AML-193 (cell line): ENCODE measurements around the gene B4GALT5.
"Not testable (repeated sequence)": the region's sequence is repeated elsewhere in the genome, so short reads cannot be mapped to it uniquely, and the experiment has no call there.

Experiments
- DNase-seq, 2 experiments: peaks; one replicate each; lab custom pipeline; 2025; lab: John Stamatoyannopoulos, UW

B4GALT5 gene

DNA sequence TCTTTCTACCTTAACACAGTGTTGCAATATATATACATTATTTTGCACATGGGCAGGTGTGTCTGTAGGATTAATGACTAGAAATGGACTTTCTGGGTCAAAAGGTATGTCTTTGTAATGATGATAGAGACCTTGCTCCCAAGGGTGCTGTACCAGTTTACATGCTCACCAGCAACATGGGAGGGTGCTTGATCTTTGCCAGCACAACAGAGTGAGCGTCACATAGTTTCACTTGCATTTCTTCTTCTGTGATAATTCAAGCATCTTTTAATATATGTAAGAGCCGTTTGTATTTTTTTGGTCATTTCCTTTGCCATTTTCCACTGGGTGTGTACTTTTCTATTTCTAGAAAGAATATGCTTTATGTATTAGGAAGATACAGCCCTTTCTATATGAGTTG lies 23.6 kb upstream of the B4GALT5 start:
- DNase-seq: no peak

DNA sequence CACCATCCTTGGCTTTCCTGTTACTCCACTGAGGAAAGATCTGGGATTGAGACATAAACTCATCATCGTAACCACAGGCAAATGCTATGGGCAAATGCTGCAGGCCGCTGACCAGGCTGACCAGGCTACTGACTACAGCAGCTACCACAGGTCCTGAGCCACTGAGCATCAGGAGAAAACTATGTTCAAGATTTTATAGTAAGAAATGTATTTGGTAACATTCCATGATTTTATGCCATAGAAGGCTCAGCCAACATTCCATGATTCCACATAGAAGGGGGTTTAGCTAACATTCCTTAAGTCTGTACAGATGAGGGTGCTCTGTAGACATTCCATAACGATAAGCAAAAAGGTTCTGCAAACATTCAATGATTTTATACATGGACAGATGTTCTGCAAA lies 16.1 kb upstream of the B4GALT5 start:
- DNase-seq: no peak

DNA sequence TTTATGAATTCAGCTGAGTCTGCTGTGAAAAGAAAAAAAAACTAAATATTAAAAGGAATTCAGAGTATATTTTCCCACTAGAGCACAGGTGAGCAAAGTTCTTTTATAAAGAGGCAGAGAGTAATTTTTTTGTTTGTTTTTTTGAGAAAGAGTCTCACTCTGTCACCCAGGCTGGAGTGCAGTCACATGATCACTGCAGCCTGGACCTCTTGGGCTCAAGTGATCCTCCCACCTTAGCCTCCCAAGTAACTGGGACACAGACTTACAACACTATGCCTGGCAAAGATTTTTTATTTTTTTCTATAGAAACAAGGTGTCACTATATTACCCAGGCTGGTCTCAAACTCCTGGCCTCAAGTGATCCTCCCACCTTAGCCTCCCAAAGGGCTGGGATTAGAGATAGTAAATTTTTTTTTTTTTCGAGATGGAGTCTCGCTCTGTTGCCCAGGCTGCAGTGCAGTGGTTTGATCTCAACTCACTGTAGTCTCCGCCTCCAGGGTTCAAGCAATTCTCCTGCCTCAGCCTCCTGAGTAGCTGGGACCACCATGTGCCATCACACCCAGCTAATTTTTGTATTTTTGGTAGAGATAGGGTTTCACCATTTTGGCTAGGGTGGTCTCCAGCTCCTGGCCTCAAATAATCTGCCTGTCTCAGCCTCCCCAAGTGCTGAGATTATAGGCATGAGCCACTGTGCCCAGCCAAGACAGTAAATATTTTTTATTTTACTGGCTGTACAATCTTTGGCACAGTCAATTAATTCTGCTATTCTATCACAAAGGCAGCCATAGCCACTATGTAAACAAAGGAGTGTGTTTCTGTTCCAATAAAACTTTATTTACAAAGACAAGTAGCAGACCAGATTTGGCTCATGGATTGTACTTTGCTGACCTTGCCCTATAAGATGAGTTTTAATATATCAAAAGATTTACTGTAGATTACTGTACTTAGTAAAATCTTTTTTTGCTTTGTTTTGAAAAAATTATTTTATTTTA lies 14.5 kb upstream of the B4GALT5 start:
- DNase-seq: no peak

DNA sequence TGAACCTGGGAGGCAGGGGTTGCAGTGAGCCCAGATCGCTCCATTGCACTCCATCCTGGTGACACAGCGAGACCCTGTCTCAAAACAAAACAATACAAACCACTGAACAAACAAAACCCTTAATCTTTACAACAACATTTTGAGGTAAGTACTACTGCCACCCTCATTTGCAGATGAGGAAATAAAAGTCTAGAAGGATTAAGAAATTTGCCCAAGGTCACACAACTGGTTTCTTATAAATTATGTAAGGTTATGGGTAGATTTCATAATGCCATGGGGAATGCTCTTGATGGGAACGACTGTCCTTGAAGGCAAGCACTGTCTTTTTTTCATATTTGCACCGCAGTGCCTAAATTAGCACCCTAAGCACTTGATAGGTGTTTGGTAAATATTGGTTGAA lies 13.8 kb upstream of the B4GALT5 start:
- DNase-seq: peak; percentile 90 to 92

DNA sequence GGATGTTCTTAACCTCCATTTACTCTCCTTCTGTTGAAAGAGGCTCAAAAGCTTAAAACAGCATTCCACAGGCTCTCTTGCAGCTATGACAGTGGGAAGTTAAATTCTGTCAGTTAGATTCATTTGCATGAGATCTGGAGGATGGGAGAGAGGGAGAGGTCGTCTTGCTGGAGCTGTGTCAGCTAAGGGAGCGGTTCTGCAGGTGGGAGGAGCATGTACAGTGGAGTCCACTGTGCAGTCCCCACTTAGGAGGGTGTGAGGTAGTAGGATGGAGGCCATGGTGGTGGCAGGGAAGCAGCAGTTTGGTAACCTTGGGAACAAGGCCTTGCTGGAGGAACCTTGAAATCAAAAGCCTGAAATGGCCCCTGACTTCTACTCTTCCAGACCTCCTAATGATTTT lies 12.0 kb upstream of the B4GALT5 start:
- no peak for DNase-seq

DNA sequence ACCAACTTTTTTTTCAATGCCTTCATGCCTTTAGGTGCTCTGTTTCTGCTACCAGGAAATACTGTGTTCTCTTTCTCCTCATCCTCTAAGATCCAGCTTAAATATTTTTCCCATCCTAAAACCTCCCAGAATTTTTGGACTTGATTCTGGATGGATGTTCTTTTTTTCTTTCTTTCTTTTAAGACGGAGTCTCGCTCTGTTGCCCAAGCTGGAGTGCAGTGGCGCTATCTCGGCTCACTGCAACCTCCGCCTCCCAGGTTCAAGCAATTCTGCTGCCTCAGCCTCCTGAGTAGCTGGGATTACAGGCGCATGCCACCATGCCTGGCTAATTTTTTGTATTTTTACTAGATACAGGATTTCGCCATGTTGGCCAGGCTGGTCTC lies 11.5 kb upstream of the B4GALT5 start:
- DNase-seq: not testable (repeated sequence)

DNA sequence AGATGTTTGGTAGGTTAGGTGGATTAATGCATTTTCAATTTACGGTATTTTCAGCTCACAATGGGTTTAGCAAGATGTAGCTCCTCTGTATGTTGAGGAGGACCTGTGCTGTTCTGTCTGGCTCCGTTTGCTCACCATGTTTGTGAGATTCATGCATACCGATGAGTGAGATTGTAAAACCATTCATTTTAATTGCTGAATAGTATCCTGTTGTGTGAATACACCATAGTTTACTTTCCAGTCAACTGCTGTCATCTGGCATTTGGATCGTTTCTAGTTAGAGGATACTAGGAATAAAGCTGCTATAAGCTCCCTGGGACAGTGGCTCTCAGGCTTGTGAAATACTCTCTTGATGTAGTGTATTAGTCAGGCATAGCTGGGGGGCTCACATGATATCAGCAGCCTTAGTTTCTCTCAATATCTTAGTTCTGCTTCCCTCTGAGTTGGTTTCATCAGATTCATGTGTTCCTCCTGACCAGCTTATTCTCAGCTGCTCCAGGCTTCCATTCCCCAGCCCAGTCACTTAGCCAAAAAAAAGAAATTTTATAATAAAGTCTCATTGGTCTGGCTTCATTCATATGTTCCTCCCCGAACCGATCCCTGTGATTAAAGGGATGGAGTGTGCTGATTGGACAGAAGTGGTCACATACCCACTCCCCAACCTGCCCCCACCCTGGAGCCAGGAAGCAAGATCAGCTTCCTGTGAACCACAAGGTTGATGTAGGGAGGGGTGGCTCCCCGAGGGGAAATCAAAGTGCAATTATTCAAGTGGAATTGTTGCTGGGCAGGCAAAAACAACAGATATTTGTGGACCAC lies 10.9 kb upstream of the B4GALT5 start:
- DNase-seq: peak; percentile 54 to 67

DNA sequence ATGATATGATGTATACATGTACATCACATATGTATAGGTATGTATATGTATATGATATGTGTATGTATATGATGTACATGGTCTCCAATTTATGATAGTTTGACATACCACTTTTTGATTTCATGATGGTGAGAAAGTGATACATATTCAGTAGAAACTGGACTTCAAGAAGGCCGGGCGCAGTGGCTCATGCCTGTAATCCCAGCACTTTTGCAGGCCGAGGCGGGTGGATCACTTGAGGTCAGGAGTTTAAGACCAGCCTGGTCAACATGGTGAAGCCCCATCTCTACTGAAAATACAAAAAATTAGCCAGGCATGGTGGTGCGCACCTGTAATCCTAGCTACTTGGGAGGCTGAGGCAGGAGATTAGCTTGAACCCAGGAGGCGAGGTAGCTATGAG lies 10.1 kb upstream of the B4GALT5 start:
- not testable (repeated sequence) for DNase-seq

DNA sequence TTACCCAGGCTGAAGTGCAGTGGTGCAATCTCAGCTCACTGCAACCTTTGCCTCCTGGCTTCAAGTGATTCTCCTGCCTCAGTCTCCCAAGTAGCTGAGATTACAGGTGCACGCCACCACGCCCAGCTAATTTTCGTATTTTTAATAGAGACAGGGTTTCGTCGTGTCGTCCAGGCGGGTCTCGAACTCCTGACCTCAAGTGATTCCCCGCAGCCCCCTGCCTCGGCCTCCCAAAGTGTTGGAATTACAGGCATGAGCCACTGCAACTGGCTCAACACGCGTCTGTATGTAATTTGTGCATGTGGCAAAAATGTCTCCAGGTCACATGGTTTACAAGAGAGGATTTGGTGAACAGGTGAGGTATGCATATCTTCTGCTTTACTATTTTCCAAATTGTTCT lies 7.6 kb upstream of the B4GALT5 start:
- DNase-seq: not testable (repeated sequence)

DNA sequence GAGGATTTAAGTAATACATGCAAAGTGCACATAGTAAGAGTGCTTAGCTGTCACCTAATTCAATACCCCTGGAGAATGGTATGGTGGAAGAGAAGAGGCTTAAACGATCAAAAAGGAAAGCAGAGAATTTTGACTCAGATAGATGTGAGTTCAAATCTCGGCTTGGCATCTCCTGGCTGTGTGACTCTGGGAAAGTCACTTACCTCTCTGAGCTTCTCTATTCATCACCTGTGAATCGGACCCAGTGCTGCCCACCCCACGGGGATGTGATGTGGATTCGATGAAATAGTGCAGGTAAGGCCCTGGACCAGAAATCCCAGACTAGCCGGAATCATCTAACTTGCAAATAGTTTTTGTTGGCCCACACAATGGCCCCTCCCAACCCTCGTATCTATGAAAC lies 1.8 kb upstream of the B4GALT5 start:
- DNase-seq: no peak

DNA sequence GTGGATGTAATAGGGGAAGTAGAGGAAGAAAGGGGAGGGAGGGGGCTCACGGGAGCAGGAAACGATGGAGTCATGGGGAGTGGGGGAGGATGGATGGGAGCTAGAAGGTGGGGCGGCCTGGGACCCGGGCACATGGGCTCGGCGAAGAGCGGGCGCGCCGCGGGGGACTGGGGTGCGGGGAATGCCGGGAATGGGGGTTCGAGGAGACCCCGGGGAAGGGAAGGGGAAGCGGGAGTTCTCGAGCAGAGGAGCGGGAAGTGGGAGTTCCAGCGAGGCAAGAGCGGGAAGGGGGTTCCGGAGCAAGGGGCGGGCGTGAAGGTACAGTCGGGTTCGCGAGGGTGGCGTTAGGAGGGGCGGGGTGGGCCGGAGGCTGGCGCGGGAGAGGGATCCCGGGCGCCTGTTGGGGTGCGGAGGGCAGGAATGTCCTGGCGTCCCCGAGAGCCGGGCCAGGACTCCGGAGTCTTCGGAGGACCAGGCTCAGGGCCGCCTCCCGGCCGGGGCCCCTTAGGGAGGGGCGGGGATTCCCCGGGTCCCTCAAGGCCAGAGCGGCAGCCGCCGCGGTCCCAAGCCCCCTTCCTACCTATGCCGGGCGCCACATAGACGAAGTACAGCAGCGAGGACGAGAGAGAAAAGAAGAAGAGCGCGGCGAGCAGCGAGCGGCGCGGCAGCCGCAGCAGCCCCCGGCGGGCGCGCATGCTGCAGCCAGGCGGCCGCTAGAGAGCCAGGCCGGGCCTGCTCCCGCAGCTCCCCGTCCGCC lies 504 bp downstream of the B4GALT5 start:
- peak; percentile 64 to 70 for DNase-seq

DNA sequence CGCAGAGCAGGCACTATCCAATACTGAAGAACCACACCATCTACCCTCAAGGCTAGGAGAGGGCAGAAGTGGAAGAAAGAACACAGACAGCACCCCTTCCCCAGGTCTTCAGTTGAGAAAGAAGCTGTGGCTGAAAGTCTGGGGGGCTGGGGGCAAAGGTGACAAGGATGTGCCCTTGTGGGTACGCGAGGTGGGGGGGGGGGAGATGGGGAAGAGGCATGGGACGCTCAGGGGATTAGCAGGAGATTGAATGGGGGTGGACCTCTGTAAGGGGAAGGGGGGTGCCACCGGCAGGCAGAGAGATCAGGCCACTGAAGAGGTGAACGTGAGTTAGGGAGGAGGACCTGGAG lies 1.1 kb downstream of the B4GALT5 start:
- no peak for DNase-seq

DNA sequence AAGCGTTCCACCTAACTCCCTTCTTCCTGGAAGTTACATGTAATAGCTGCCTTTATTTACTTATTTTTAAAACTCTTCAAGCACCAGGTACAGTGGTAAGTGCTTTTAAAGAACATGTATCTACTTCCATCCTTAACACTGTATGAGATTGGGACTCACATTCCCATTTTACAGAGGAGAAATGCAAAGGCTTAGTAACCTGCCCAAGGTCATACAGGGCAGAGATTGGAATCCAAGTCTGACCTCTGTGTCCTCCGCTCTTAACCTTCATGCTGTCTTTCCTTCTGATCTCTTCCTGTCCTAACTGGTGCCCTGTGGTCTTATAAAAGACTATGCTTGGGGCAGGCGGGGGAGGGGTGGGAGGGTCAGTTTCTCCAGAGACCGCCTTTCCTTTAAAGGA lies 1.6 kb downstream of the B4GALT5 start:
- no peak for DNase-seq

DNA sequence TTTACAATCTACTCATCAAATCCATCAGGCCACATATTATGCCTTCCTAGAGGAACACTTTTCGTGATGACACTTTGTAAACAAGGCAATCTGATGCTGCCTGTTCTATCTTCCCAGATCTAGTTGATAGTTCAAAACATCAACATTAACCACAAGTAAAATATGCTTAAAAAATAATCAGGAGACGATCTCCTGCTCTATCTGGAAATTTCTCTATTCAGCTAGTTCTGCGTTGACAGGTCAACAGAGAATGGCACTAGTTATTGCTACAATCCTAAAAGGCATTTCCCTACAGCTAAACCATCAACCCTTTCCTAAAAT lies 2.1 kb downstream of the B4GALT5 start:
- DNase-seq: no peak

DNA sequence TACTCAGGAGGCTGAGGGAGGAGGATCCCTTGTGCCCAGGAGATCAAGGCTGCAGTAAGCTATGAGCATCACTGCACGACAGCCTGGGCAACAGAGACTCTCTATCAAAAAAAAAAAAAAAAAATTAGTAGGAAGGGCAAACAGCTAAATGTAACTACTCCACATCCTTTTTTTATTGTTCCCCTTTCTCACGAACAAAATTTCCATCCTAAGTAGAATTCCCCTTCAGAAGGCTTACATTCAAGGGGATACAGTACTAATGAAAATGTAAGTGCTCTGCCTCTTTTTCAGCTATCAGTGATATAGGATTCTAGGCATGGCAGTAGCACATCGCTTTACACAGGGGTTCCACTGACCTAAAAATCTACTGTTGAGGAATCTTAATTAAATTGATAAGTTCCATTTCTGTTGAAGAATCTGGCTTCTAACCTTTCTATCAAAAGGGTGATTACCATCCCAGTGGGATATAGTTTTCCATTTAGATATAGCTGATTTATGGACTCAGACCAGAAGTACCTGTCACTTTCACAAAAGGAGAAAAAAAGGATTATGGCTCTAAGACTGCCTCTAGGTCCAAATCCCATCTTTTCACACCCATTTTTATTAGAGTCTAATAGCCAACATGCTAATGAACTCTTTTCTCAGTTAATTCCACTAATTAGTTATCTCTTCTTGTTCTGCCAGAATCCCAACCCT lies 2.6 kb downstream of the B4GALT5 start:
- no peak for DNase-seq

DNA sequence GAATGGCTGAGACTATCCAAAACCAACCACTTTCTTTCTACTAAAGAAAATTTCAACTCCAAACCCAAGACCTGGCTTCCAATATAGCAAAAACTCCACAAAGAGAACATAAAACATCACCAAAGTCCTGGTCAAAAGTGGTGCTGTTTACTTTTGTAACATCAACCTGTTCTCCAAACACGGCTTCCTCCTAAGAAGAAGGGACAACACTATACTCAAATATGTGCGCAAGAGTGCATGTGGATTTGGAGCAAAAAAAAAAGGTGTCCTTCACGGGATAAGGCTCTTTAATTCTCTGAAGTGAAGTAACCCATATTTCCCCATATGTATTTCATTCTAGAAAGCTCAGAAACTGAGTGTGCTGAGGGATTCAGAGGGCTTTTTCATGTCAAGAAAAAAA lies 6.6 kb downstream of the B4GALT5 start:
- DNase-seq: no peak

DNA sequence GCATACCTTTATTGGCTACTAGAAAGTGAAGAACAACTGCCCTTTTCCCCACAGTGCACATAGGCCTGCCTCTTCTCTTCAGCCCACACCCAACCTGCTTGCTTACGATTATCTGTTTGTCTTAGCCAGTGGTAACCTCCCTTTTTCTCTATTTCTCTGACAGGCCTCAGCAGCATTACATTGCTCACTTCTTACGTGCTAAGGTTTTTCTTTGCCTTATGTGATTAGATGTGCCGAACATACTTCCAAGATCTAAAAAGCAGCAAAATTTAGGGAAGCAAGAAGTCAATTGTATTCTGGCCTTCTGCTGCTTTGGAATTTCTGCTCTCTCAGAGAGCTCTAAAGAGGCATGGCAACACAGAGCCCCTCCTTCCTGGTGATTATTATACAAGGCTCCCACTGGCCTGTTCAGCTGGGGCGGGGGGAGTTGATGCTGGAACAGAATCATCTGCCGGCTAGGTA lies 7.0 kb downstream of the B4GALT5 start:
- no peak for DNase-seq

DNA sequence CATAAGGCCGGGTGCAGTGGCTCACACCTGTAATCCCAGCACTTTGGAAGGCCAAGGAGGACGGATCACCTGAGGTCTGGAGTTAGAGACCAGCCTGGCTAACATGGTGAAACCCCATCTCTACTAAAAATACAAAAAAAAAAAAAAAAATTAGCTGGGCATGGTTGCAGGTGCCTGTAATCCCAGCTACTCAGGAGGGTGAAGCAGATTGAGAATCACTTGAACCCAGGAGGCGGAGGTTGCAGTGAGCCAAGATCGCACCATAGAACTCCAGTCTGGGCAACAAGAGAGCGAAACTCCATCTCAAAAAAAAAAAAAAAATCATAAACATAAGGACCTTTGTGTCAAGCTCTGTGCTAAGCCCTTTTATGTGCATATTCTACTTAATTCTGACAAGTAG lies 7.8 kb downstream of the B4GALT5 start:
- not testable (repeated sequence) for DNase-seq

DNA sequence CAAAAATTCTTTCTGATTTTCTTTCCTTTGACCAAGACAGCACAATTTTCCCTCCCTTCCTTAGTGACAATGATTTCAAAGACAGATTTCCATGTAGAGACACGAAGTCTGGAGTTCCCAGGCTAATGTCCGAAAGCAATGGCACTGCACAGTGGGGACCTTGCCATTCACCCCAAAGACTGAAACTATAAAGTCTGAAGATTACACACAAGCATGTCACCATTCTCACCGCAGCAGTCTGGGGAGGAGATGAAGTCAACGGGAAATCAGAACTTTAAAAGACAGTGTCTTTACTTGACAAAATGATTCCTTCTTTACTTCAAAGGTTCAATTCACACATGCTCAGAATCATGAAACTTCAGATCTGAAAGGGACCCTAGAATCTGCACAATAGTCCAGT lies 8.3 kb downstream of the B4GALT5 start:
- no peak for DNase-seq

DNA sequence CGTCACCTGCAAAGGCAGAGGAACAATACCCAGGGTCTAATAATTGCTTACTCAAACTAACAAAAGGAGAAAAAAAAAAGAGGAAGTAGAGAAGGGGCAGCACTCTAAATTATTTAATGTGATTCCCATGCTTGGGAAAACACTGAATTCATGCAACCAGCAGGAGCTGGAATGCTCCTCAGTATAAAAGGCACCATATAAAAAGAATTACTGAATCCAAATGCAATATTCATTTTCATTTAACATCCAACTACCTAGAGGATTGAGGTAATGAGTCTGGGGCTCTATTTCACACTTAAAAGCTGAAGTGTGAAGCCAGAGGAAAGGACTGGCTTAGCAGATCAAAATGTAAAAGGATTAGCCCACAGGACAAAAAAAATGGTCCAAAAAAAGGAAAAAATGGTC lies 8.7 kb downstream of the B4GALT5 start:
- DNase-seq: peak in 1 of 2 experiments; percentile 34

DNA sequence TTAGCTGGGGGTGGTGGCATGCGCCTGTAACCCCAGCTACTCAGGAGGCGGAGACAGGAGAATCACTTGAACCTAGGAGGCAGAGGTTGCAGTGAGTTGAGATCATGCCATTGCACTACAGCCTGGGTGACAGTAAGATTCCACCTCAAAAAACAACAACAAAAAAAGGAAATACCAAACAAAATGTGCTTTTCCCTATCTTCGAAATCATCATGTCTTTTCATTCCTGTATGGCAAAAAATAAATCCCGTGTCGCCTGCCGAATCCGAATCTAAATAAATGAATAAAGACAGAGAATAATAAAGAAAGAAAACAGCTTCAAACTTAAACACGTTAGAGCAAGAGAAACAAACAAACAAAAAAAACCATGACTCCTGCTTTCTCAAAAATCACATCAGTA lies 11.8 kb downstream of the B4GALT5 start:
- DNase-seq: no peak

DNA sequence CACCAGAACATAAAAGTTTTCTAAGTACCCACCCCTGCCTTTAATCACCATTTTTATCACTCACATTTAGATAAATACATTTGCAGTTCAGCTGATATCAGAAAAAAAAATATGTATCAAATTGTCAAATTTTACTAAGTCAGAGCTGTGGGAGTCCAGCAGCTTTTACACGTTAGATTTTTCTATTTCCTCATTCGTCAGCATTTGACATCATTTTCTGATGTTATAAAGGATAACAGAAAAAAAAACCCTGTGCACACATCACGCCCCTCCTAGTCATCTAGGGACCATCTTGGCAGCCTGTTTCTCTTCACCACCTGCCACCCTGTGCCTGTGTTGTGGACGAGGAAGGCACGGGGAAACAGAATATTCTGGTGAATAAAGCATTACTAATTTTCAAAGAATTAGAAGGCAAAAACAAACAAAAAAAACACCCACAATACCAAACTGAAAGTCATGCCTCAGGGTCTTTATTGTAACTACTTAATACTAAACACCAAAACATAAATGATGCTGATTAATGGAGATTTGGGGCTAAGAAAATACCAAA lies 12.4 kb downstream of the B4GALT5 start:
- no peak for DNase-seq
